ENCODE data around the gene TRAFD1. TPM values are rescaled to one million over a fixed set of nuclear protein-coding genes. Genes with fewer than 3 reads are reported as not detected.

The TRAFD1 gene
- total RNA-seq, 2 donors from 2014 or later: 25.2 to 28.9 TPM

- Histone ChIP-seq H3K4me1 (ENCODE audit: control insufficient read depth, insufficient read depth, low read length) (no peaks in the 10 kb centered on the region), H3K9me3 (ENCODE audit: control insufficient read depth, low read length) (no peaks in the 10 kb centered on the region), H3K36me3 (ENCODE audit: control insufficient read depth, insufficient read depth, low read length) (no peaks in the 10 kb centered on the region), H3K27ac (ENCODE audit: low read depth, low read length) (no peak overlapping the region), H3K27me3 (ENCODE audit: control insufficient read depth, insufficient read depth, low read length, poor library complexity, severe bottlenecking) (no peaks in the 10 kb centered on the region), H3K9ac (ENCODE audit: extremely low read depth, low read length, poor library complexity, severe bottlenecking) (no peak overlapping the region), H3K4me3 (ENCODE audit: low read length) (no peak overlapping the region)
- 86 to 92% methylated on average over 2 to 5 of the region's 5 CpGs for WGBS, 2 experiments (ENCODE audit: insufficient coverage in 1 of 2, insufficient read length in 1 of 2)
- H3K36me3 Mint-ChIP-seq (ENCODE audit: low read depth): peaks cover 1% of the 10 kb centered on the region
- no peaks in the 10 kb centered on the region for H3K9me3 Mint-ChIP-seq
- TF ChIP-seq, protein P1, sequence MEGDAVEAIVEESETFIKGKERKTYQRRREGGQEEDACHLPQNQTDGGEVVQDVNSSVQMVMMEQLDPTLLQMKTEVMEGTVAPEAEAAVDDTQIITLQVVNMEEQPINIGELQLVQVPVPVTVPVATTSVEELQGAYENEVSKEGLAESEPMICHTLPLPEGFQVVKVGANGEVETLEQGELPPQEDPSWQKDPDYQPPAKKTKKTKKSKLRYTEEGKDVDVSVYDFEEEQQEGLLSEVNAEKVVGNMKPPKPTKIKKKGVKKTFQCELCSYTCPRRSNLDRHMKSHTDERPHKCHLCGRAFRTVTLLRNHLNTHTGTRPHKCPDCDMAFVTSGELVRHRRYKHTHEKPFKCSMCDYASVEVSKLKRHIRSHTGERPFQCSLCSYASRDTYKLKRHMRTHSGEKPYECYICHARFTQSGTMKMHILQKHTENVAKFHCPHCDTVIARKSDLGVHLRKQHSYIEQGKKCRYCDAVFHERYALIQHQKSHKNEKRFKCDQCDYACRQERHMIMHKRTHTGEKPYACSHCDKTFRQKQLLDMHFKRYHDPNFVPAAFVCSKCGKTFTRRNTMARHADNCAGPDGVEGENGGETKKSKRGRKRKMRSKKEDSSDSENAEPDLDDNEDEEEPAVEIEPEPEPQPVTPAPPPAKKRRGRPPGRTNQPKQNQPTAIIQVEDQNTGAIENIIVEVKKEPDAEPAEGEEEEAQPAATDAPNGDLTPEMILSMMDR (conservative IDR thresholded peaks at IDR 0.05): no peak
- no peaks in the 10 kb centered on the region for H3K27me3 Mint-ChIP-seq (ENCODE audit: insufficient read depth)
- peaks cover 20% of the 10 kb centered on the region for H3K4me1 Mint-ChIP-seq
- no peak overlapping the region for H3K4me3 Mint-ChIP-seq
- H3K27ac Mint-ChIP-seq: peak overlapping the region; percentile 24
- no peak for DNase-seq
Observed at GRCh38 chr12:112111931-112112330, 13.4 kb upstream of the TRAFD1 start.

- Histone ChIP-seq H3K9ac (ENCODE audit: extremely low read depth, low read length, poor library complexity, severe bottlenecking) (no peak overlapping the region), H3K36me3 (ENCODE audit: control insufficient read depth, insufficient read depth, low read length) (no peaks in the 10 kb centered on the region), H3K27ac (ENCODE audit: low read depth, low read length) (no peak overlapping the region), H3K4me3 (ENCODE audit: low read length) (no peak overlapping the region), H3K9me3 (ENCODE audit: control insufficient read depth, low read length) (no peaks in the 10 kb centered on the region), H3K4me1 (ENCODE audit: control insufficient read depth, insufficient read depth, low read length) (no peaks in the 10 kb centered on the region), H3K27me3 (ENCODE audit: control insufficient read depth, insufficient read depth, low read length, poor library complexity, severe bottlenecking) (no peaks in the 10 kb centered on the region)
- Mint-ChIP-seq H3K36me3 (ENCODE audit: low read depth) (peaks cover under 1% of the 10 kb centered on the region), H3K27ac (peak overlapping the region; percentile 24), H3K27me3 (ENCODE audit: insufficient read depth) (no peaks in the 10 kb centered on the region), H3K9me3 (no peaks in the 10 kb centered on the region), H3K4me1 (peaks cover 17% of the 10 kb centered on the region), H3K4me3 (no peak overlapping the region)
- WGBS, 2 experiments (ENCODE audit: insufficient coverage in 1 of 2, insufficient read length in 1 of 2): 93% methylated on average over 3 to 6 of the region's 6 CpGs
- TF ChIP-seq, protein P1 (conservative IDR thresholded peaks at IDR 0.05): no peak
- DNase-seq: peak; percentile 76
Observed at GRCh38 chr12:112112409-112113133, 12.8 kb upstream of the TRAFD1 start.

- H3K4me1 Mint-ChIP-seq: peaks cover 10% of the 10 kb centered on the region
- H3K27ac Mint-ChIP-seq: no peak overlapping the region
Observed at GRCh38 chr12:112115259-112116045, 9.9 kb upstream of the TRAFD1 start.

More at GRCh38 chr12:112115259-112116045, 9.9 kb upstream of the TRAFD1 start:
- Histone ChIP-seq H3K36me3 (ENCODE audit: control insufficient read depth, insufficient read depth, low read length) (no peaks in the 10 kb centered on the region), H3K4me1 (ENCODE audit: control insufficient read depth, insufficient read depth, low read length) (no peaks in the 10 kb centered on the region), H3K4me3 (ENCODE audit: low read length) (no peak overlapping the region), H3K9ac (ENCODE audit: extremely low read depth, low read length, poor library complexity, severe bottlenecking) (no peak overlapping the region), H3K9me3 (ENCODE audit: control insufficient read depth, low read length) (no peaks in the 10 kb centered on the region), H3K27ac (ENCODE audit: low read depth, low read length) (no peak overlapping the region), H3K27me3 (ENCODE audit: control insufficient read depth, insufficient read depth, low read length, poor library complexity, severe bottlenecking) (no peaks in the 10 kb centered on the region)
- DNase-seq: peak; percentile 38
- Mint-ChIP-seq H3K4me3 (no peak overlapping the region), H3K9me3 (no peaks in the 10 kb centered on the region), H3K27me3 (ENCODE audit: insufficient read depth) (no peaks in the 10 kb centered on the region), H3K36me3 (ENCODE audit: low read depth) (no peaks in the 10 kb centered on the region)
- TF ChIP-seq, protein P1 (conservative IDR thresholded peaks at IDR 0.05): no peak
- WGBS, 2 experiments (ENCODE audit: insufficient coverage in 1 of 2, insufficient read length in 1 of 2): 83 to 94% methylated on average over 2 to 5 of the region's 6 CpGs

Measured in endodermal cell (in vitro differentiated cells).